ENCODE data around the gene DCAKD.

DNA sequence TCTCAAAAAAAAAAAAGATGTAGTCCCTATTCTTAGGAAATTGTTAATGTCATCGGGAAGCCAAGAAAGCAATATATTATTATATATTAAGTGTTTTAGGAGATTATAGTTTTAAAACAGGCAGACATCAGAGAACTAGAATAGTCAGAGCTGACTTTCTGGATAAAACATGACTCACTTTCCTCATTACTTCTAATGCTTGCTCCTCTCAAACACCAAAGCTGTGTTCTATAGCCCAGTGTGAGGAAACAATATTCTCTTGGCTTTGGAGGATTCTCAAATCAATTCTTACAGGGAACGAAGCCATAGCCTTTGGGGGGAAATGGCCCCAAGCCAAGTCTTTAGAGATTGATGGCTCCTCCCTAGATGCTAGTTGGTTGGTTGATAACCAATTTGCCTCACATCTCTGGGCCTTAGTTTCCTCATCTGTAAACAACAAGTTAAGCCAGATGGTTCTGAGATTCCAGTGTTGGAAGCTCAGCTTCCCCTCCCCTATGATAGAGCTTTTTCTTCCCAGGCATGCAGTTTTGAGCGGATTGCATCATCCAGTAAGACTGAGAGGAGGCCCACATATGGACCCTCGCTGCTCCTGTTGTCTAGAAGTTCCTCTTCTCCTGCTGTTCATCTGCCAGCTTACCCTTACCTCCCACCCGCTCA is 22.1 kb upstream of the DCAKD start:
- TF ChIP-seq CTCF (IDR thresholded peaks at IDR 0.05; ENCODE audit: poor library complexity, severe bottlenecking) (no peak), MXI1 (conservative IDR thresholded peaks at IDR 0.05; ENCODE audit: poor library complexity, severe bottlenecking) (no peak), EZH2 (IDR thresholded peaks at IDR 0.05; ENCODE audit: borderline replicate concordance, insufficient read depth, low read length, poor library complexity, severe bottlenecking) (no peak), TAF1 (IDR thresholded peaks at IDR 0.05; ENCODE audit: low read depth) (no peak), RAD21 (conservative IDR thresholded peaks at IDR 0.05) (no peak)
